ENCODE measurements around the gene SVBP.

DNA sequence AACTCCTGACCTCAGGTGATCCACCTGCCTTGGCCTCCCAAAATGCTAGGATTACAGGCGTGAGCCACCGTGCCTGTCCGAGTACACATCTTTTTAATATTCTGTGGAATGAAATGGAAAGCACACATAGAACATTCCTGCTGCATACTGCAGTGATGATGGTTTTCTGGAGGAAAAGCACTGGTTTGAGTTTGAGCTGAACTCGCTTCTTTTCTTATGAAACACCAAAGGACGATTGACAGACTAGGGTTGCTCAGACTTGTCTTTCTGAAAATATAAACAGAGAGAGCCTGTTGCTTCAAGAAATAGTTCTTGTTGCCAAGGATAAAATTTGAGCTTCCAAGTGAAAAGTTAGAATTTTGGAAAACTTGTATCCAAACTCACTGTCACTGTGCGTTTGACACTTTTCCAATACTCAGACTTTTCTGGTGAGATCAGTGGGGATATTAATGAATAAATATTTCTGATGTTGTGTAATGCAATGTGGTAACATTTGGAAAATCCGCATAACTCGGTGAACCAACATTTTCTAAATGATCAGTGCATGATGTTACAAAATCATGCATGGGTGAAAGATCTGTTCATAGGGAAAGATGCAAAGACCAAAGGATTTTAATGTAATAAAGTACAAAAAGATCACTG is 15.2 kb downstream of the SVBP start:
- TF ChIP-seq, protein P1, sequence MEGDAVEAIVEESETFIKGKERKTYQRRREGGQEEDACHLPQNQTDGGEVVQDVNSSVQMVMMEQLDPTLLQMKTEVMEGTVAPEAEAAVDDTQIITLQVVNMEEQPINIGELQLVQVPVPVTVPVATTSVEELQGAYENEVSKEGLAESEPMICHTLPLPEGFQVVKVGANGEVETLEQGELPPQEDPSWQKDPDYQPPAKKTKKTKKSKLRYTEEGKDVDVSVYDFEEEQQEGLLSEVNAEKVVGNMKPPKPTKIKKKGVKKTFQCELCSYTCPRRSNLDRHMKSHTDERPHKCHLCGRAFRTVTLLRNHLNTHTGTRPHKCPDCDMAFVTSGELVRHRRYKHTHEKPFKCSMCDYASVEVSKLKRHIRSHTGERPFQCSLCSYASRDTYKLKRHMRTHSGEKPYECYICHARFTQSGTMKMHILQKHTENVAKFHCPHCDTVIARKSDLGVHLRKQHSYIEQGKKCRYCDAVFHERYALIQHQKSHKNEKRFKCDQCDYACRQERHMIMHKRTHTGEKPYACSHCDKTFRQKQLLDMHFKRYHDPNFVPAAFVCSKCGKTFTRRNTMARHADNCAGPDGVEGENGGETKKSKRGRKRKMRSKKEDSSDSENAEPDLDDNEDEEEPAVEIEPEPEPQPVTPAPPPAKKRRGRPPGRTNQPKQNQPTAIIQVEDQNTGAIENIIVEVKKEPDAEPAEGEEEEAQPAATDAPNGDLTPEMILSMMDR (IDR thresholded peaks at IDR 0.05): no peak
- TF ChIP-seq EZH2 (IDR thresholded peaks at IDR 0.05; ENCODE audit: borderline replicate concordance, insufficient read depth, low read depth, low read length, poor library complexity, severe bottlenecking): no peak
